ENCODE data around the gene RETNLB.

RETNLB gene, protein sequence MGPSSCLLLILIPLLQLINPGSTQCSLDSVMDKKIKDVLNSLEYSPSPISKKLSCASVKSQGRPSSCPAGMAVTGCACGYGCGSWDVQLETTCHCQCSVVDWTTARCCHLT

DNA sequence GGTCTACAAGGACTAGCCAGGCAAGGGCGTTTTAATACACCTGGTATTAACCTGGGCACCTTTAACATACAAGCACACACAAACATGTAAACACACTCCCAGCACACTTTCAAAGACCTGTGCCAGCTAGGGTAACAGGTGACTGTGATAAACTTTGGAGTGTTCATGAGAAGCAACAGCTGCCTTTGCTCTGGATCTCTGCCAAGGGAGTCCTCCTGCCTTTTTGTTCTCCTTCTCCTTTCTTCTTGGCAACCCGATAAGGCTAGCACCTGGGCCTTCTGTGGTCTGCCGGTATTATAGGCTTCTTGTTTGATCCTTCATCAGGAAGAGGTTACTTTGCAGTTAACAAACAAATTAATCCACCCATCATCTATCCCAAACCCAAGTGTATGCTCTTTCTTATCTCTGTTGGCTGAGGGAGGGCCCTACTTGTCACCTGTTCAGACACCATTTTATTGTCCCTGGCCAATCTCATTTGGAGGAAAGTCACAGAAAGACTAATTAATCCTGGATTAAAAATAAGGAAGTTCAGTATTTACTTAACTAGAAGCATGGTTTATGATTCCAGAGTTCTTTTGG, at the start of gene RETNLB:
RETNLB (minus strand) TSS at position 7 of the 579 bp plus-strand sequence. CDS start 225 bp downstream, outside the sequence.
- DNase-seq (ENCODE audit: low spot score) = no peak

DNA sequence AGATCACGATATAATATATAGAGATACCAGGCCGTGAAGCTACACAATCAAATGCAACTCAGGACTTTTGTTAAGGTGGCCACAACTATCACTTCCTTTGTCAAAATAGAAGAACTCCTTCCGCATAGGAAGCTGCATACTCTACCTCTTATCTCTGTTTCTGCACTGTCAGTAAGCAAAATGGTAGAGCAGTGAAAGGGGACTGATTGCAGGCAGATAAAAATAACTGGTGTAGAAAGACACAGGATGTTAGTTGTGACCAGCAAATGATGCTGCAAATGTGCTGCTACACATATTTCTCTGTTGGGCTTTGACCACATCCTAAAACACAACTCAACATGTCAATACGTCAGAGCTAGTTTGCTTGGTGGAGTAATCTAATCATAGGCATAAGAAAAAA, 49.1 kb upstream of the RETNLB start:
- no peak for DNase-seq (ENCODE audit: low spot score)

DNA sequence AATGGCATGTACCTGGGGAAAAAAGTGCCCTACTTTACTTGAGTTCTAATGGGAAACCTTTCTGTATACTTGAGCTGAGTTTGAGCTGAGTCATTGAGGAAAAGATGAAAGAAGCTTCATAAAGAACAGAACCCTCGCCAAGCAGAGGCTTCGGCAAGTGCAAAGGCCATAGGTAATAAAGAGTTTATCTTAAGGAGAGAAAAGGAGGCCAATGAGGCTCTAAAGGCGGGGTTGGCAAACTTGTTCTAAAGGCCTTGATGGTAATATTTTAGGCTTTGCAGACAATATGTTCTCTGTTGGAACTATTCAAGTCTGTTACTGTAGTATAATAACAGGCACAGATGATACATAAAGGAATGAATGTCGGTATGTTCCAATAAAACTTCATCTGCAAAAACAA, 47.8 kb upstream of the RETNLB start:
- DNase-seq (ENCODE audit: low spot score) = no peak

DNA sequence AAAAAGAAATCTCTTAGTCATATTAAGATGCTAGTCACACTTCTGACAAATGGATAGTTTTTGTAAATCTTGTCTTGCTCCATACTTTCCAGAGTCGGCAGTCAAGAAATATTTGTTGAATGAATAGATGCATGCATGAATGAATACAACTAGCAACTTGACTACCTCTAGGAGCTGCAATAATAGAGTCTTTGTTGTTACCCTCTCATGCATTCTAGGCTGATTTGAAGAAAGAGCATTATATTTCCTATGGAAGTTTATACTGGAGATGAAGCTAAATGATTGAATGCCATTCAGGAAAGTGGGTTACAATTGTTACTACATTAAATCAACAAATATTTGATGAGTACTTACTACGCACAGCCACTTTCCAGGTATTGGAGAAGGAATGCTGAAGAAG, 47.2 kb upstream of the RETNLB start:
- DNase-seq (ENCODE audit: low spot score) = peak; percentile 11

DNA sequence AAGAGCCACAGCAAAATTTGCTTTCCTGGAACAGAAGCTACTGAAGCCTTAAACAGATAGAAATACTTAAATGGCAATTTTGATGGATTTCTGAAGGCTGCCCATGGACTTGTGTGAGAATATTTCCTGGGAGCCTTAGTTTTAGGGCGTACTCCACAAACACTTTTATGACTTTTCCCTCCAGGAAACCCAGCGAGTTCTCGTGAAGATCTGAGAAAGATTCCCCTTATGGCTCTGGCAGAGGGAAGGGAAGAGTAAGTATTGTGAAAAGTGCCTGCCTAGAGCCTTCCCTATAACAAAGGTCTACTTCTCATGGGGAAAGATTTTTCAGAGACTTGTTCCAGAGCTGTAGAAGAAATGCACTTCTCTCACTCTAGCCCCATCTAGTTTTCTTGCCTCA, 34.3 kb upstream of the RETNLB start:
- no peak for DNase-seq (ENCODE audit: low spot score)

DNA sequence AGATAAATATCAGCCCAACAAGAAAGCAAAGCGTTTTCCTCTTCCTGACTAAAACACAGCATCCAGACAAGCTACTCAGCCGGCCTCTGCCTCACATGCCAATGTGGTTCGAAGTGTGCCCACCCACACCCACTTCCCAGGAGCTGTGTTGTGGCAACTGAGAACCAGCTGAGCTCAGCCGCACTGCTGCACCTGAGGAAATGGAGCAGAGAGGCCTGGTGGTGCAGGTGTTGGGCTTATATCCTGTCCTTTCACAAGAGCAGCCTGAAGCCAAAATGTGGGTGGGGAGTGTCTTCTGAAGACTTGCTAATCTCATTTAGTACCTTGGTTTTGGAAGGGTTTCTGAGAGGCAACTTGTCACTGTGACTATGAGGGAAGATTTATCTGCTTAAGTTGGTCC, 23.0 kb upstream of the RETNLB start:
- no peak for DNase-seq (ENCODE audit: low spot score)

DNA sequence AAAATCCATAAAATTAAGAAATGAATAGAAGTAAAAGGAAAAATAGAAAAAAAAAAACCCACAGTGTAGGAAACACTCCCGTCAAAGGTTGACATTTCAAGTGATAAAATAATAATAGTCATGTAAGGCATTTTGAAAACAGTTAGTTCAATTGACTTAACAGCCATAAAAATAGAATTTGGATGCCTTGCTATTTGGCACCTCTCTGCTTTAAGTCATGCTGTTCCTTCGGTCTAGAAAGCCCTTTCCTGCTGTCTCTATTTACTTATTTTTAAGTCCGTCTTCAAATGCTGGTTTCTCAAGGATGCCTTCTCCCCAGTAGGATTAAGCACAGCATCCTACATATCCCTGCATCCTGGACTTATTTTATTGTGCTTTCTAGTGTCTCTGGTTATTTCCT, 22.3 kb upstream of the RETNLB start:
- DNase-seq (ENCODE audit: low spot score) = no peak

DNA sequence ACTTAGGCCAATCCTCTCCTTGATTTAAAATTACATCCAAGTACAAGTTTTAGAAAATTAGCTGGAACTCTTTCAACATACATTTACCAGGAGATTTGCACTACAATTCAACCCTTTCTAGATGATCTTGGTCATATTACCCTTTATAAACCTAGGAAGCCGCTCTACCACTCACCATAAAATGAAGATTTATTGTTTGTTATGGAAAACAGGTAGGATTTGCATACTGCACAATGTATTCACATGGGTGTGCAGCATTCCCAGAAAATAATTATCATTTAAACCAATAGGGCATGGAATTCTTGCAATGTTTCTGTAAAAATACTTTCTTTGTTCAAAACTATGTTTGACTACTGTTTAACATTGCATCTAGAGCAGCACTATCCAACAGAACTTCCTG, 18.4 kb upstream of the RETNLB start:
- DNase-seq (ENCODE audit: low spot score) = no peak

DNA sequence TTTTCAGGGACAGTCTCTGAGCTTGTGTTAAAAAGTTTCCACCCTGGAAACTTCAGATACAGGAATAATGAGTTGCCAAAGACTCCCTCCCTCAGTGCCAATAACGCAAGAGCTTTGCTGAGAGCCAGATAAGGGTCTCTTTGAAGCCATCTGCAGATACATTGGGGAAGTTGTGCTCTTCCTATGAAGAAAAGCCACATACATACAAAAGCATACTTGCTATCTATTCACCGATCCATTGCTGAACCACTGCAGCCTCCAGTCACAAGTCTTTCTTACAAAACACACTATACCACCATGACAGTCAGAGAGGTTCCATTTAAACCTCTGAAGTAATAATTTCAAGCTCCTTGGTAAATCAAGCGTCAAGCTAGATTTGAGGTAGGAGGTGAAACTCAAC, 10.0 kb upstream of the RETNLB start:
- no peak for DNase-seq (ENCODE audit: low spot score)

DNA sequence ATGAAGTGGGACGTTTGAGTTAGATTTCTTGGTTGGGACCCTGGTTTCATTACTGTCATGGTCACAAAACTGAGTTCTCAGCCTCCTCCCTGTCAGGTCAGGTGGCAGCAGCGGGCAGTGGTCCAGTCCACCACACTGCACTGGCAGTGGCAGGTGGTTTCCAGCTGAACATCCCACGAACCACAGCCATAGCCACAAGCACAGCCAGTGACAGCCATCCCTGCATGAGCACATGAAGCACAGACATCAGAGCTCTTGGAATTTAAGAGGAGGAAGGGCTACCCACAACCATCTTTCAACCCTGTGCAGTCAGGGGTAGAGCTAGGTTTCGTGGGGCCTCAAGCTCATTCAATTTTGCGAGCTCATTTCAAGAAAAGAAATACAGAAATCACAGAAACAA, 1.5 kb downstream of the RETNLB start:
- DNase-seq (ENCODE audit: low spot score) = no peak

DNA sequence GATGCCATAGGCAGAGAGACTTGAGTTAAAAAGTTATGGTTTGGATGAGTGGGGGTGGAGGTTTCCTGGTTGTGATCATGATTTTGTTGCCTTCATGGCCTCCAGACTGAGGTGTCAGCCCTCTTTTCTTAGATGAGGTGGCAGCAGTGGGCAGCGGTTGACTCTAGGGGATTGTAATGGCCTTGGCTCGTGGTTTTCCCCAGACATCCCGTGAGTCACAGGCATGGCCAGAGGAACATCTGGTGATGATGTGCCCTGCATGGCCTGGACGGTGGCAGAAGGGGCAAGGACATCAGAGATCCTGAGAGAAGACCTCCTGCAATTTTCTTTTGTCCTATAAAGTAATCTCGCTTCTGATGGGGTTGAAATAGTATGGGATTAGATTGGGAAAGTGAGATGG, 12.4 kb downstream of the RETNLB start:
- DNase-seq (ENCODE audit: low spot score) = no peak

DNA sequence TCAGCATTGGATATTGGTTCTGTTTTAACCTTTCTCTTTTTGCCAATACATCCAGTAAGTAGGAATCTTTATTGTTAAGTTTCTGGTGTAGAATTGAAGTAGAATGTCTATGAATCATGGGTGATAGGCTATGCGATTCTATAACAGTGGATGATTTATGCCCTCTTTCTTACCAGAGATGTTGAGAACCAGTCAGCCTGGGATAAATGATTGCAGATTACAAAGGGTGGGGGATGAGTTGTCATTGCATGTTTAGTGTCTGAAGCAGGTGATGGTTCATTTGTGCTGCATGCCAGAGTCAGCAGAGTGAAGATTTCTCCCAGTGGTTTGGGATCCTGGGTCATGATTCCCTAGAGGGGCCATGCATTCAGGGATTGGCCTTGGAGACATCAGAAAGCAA, 14.3 kb downstream of the RETNLB start:
- no peak for DNase-seq (ENCODE audit: low spot score)

DNA sequence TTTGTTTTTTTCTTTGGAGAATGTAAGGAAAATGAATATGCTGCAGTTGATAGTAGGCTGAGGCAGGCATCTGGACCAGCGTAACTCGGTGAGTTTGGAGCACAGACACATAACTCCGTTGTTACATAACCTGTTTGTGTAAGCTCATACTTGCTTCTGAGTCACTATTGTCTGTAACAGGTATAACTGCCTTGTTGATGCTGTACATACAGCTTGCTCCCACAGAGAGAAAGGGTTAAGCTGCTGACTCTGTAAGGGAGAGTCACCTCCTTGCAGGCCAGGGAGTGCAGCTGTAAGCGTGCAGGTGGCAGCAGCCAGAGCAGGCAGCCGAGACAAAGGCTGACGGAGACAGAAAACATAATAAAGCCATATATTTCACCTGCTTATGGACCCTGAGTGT, 20.4 kb downstream of the RETNLB start:
- no peak for DNase-seq (ENCODE audit: low spot score)

DNA sequence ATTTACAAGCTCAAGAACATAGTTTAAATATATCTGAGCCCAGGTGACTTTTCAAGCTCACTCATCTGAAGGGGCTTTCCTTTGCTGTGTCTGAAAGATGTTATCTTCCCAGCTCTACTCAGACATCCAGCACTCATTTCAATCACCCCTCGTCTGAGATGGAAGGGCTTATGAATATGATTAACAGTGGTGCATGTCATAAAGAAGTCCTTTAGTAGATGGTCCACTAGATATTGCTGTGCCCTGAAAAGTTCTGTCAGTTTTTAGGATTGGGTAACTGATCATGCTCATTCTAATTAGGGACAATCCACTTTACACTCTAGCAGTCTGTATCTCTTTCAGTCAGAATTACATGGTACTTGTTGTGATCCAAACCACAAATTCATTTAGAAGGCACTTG, 28.3 kb downstream of the RETNLB start:
- no peak for DNase-seq (ENCODE audit: low spot score)

DNA sequence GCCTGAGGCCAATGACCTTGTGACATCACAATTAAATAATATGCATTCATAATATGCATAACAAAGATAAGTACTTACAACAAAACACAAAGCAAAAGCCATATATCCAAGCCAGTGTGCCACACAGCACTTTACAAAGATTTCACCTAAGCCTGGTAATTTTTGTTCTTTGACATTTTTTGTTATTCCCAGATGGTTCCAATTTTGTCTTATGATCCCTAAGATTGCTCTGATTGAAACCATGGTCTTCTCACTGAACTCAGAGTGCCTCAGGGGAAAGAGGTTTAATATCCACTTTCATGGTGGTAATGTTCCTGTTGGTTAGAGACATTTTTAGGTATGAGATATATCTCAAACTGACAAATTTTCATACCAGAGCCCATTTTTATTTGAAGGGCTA, 29.1 kb downstream of the RETNLB start:
- no peak for DNase-seq (ENCODE audit: low spot score)

DNA sequence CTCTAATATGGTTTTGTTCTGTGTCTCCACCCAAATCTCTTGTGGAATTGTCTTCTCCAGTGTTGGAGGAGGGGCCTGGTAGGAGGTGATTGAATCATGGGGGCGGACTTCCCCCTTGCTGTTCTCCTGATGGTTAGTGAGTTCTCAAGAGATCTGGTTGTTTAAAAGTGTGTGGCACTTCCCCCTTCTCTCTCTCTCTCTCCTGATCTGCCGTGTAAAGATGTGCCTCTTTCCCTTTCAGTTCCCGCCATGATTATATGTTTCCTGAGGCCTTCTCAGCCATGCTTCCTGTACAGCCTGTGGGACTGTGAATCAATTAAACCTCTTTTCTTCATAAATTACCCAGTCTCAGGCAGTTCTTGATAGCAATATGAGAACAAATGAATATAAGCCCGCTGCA, 33.1 kb downstream of the RETNLB start:
- DNase-seq (ENCODE audit: low spot score) = no peak

DNA sequence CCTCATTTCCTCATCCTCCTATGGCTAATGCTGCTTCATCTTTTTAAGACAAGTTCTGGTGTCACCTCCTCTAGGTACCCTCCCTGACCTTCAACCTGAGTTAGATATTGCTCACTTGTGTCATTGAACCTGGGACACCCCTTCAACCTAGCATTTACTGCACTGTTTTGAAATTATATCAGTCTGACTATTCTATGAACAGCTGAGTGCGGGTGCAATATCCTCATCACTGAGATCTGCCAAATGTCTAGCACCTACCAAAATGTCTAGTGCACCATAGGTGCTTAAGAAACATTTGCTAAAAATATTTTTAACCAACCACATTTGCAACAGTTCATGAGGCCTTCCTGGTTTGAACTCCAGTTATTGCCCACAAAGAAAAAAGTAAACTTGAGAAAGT, 34.5 kb downstream of the RETNLB start:
- DNase-seq (ENCODE audit: low spot score) = no peak

DNA sequence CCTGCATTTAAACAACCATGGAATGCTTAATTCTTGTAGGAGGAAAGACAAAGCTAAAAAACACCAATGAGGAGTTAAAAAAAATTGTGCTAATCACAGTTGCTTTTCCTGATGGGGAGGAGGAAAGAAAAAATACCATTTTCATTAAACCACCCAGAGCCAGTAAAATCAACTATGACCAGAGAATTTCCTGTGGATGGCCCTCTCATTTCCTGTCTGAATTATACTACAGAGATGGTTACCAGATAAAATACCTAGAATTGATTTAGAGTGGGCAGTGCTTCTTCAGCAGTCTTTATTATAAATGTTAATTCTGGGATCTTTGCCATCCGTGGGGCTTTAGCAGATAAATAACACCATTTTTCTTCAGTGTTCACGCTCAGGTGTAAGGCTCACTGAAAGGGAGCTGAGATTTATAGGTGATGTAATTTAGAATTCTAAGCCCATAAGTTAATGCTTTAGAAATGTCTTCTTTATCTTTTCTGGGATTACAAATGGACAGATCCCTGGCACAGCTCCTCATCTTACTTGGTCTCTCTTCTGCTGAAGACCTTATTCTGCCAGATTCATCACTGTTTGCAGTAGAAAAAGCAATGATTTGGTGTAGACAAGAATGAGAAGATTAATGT, 37.9 kb downstream of the RETNLB start:
- DNase-seq (ENCODE audit: low spot score) = no peak

DNA sequence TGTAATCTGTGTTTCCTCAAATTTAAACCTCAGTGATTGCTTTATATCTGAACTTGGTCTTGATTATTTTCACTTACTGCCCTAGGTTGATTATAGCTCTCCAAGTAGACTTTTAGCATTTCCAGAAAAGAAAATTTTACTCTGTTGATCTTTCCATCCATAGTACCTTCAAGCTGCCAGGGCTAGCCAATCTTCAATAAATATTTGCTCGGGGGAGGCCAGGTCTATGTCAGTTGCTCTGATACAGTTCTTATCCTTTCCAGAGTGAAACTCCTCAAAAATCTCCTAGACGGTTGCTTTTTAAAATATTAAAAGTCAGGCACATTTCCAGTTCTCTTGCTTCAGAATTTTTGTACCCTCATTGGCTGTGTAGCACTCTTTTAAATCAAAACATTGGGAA, 38.8 kb downstream of the RETNLB start:
- DNase-seq (ENCODE audit: low spot score) = no peak

DNA sequence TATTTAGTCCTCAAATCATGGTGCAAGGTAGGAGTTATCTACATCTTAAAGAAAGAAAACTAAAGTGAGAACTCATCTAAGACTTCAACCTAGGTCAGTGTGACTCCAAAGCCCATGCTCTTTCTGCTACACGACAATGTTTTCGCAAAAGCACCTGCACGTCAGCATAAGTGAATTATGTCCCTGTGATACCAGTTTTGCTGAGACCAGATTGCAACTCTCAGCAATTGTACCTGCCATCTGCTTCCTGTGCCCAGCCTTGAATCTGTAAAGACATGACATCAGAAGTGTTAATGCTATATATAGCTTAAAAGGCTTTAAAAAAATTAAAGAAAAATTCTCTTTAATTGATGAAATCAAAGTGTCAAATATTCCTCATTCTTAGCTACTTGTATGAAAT, 43.4 kb downstream of the RETNLB start:
- DNase-seq (ENCODE audit: low spot score) = no peak

DNA sequence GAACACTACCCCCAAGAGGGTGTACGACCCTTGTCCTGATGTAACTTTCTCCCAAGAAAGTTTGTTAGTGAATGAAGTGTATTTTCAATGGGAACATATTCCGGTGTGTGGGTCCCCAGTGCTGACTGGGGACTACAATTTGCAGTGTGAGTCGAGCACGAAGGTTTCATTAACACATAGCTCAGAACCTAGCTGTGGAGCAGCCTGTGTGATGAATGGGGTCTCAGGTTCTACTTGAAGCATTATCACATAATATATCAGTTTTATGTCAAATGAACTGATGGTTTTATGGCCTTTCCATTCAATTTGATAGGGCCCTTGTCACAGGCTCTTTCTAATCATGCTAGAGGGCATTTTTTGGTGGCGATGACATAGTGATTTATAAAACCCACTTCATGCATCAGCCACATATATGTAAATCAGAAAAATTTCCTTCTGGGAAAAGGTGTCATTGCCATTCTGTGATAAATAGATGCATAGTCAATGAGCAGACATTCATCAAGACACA, 44.1 kb downstream of the RETNLB start:
- no peak for DNase-seq (ENCODE audit: low spot score)
